Kidney tubule cell (primary cell): ENCODE results near the gene KCNAB2.

ENCODE experiments used
- DNase-seq: peaks from one replicate; pipeline ENCODE4 v3.0.0-alpha.2; 2018; ENCODE audit warnings: low spot score

The KCNAB2 gene

GRCh38 chr1:6130036-6130435, 84.3 kb downstream of the KCNAB2 start:
- DNase-seq = no peak

- DNase-seq = no peak
These were observed 84.9 kb downstream of the KCNAB2 start for GRCh38 chr1:6130596-6130995.

- DNase-seq = no peak
These were observed 85.9 kb downstream of the KCNAB2 start for GRCh38 chr1:6131561-6131960.

GRCh38 chr1:6133146-6133895, 87.6 kb downstream of the KCNAB2 start:
- no peak for DNase-seq

- DNase-seq = no peak
These were observed 88.5 kb downstream of the KCNAB2 start for GRCh38 chr1:6134206-6134605.

GRCh38 chr1:6134741-6135510, 89.2 kb downstream of the KCNAB2 start:
- no peak for DNase-seq

- DNase-seq = no peak
These were observed 91.0 kb downstream of the KCNAB2 start for GRCh38 chr1:6136516-6137220.

GRCh38 chr1:6137758-6138157, 92.1 kb downstream of the KCNAB2 start:
- no peak for DNase-seq

DNA sequence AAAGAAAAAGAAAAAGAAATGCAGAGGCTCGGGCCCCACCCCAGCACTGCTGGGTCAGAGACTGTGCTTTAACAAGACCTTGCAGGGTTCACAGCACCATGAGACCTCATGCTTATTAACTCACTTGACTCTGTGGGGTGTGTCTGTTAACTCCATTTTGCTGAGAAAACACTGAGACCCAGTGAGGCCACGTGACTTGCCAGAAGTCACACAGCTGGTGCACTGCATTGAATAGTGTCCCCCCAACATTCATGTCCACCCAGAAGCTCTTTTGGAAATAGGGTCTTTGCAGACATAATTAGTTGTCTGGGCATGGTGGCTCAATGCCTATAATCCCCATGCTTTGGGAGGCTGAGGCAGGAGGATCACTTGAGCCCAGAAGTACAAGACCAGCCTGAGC, 94.7 kb downstream of the KCNAB2 start:
- DNase-seq = no peak

DNA sequence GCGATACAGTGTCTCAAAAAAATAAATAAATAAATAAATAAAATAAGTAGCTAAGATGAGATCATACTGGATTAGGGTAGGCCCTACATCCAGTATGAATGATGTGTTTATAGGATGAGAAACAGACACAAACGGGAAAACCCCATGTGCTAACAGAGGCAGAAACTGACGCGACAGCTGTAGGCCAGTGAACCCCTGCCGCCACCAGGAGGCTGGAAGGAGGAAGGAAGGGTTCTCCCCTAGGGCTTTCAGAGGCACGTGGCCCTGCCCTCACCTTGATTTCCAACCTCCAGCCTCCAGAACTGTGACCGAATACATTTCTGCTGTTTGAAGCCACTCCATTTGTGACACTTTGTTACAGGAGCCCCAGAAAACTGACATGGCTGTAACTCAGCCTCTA, 95.9 kb downstream of the KCNAB2 start:
- no peak for DNase-seq

GRCh38 chr1:6142036-6142621, 96.4 kb downstream of the KCNAB2 start:
- no peak for DNase-seq

DNA sequence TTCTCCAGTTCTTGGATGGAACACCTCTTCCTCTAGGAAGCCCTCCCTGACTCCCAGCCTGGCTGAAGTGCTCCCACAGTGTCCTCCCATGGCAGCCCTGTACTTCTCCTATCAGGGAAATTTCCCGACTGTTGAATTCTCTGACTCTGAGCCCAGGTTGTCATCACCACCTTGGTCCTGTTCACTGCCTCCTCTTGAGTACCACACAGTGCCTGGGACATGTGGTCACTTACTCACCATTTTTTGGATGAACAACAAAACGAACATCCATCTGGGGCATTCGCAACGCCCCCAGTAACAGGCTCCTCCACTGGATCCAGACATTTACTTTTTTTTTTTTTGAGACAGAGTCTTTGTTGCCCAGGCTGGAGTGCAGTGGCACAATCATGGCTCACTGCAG, 97.0 kb downstream of the KCNAB2 start:
- DNase-seq = no peak

DNA sequence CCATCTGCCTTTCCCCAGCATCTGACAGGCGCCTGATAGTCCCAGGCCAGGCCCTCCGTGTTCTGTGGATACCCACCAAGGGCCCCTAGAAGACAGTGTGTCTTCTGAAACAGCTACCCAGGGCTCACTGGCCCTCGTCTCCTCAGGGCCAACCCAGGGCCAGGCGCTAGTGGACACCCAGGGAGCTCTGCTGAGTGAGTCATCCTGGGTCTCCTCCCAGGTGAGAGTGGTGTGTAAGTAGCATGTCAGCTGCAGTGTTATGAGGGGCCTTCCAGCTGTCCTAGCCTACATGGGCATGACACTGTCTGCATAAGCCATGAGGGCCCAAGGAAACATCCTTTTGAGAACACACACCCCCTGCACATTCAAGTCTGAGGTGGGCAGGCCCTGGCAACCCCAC, 97.7 kb downstream of the KCNAB2 start:
- peak; percentile 50 for DNase-seq

- no peak for DNase-seq
These were observed 98.5 kb downstream of the KCNAB2 start for GRCh38 chr1:6144175-6144574.

DNA sequence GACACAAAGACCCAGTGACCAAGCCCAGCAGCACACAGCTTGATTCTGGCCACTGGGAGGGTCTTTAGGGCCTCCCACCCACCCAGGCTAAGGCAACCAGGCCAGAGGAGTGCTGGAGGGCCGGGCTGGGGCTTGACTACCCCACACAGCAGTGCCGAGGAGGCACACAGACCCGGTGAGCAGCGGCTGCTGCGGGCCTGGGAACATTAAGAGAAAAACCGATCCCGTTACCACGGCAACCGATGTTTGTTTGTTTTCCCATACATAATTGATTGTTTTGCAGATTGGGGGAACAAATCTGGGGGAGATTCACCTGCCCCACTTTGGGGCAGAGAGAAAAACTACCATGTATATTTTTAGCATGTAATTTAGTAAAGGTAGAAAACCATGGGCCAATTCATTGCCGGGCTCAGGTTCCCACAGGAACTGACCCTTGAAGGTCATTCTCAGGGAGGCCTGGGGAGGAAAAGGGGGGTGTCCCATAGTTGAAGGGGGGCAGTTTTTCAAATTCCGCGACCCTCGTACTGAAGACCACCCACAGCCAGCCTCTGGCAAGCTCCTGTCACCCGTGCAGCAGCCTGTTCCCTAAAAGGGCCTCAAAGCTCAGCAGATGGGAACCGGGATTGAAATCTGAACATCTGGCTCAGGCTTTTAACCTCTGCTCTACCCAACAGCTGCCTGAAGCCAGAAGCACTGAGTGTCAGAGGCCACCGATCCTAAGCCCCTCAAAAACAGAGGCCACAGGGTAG, 99.1 kb downstream of the KCNAB2 start:
- no peak for DNase-seq

DNA sequence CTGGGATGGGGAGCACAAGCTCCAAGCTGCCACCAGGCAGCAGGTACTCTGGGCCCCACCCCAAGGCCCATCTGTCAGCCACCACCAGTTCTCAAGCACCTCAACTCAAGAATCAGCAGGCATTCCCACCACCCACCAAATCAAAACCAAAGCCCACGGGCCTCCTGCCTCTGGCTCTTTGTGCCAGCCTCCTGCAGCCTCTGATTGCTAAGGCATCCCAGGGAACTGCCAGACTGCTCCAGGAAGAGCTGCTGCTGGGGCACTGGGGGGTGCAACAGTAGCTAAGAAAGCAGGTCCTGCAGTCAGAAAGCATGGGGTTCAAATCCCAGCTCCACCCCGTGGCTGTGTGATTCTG, 99.7 kb downstream of the KCNAB2 start:
- DNase-seq = no peak

DNA sequence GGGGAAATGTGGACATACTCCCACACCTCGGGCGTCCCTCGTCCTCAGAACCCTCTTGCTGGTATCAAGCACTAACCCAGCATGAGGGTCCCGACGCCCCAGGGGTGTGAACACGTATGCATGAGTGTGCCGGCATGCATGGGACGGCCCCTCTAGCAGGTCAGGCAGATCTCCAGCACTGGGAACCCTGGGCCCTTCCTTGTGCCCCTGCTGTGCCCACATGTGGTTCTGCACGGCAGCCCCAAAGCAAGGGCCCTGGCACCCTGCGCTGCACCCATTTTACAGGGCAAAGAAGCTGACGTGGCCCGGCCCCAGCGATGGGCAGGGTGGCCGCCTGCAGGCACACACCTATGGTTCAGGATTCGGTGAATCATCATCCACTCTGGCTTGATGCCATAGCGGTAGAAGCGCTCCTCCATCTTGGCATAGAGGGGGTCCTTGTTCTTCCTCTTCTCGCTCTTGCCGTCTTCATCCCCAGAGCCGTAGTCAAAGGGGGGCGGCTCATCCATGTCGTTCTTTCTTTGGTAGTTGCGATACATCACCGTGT, 100.2 kb downstream of the KCNAB2 start:
- no peak for DNase-seq

DNA sequence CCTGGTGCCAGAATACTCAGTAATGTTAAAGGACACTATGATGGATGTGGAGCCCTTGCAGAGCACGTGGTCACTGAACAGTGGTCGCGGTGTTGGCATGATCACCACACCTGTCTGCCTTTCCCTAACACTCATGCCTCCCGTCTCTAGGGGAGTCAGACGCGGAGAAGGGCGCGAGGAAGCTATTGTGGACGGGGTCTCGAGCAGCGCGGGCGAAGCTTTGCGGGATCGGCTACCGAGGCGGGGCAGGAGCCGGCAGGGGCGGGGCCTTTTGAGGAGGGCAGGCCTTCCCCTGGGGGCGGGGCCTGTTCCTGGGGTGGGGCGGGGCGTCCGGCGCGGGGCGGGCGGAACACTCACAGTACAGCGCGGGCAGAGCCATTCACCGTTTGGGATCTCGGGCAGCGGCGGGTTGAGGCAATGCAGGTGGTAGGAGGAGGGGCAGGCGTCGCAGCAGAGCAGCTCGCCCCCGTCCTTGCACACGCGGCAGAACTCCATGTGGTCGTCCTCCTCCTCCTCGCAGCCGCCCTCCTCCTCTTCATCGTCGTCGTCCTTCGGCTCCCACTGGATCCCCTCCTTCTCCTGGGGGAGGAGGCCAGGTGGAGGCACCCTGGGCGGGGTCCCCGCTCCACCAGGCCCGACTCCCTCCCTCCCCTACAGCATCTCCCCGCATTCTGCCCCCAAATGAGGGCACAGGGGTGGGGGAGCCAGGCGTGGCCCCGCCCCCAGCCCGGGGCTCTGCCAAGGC, 103.0 kb downstream of the KCNAB2 start:
- peak; percentile 36 for DNase-seq

GRCh38 chr1:6149597-6149996, 103.9 kb downstream of the KCNAB2 start:
- DNase-seq = no peak

DNA sequence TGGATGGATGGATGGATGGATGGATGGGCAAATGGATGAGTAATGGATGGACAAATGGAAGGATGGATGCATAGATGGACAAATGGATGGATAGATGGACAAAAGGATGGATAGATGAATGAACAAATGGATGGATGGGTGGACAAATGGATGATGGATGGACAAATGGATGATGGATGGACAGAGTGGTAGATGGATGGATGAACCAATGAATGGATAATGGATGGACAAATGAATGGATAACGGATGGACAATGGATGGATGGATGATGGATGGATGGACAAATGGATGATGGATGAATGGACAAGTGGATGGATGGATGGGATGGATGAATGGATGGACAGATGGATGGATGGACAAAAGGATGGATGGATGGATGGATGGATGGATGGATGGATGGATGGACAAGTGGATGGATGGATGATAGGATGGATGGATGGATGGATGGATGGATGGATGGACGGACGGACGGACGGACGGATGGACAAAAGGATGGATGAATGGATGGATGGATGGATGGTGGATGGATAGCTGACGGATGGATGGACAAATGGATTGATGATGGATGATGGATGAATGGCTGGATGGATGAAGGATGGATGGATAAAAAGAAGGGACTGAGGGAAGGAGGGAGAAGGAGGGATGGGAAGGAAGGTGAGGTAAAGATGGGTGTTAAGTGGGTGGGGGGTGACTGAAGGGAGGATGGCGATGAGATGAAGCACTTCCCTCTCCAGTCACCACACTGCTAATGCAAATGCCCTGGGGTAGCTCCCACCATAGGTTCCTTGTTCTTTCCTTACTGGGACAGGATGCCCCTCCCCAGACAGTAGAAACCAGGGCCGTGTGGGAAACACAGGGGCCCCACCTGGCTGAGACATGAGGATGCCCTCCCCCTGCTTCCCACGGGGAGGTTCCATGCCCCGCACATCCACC, 104.6 kb downstream of the KCNAB2 start:
- DNase-seq = no peak
